NCI-H1694 (cell line): ENCODE data around the gene IL16.
"Not testable (repeated sequence)": the region's sequence is repeated elsewhere in the genome, so short reads cannot be mapped to it uniquely, and the experiment has no call there.

Experiments
- DNase-seq: peaks from one replicate; lab custom pipeline; 2025; lab: John Stamatoyannopoulos, UW

Gene IL16

GRCh38 chr15:81196576-81197254, at the start of gene IL16:
Gene IL16 (plus strand): TSS chr15:81196879. CDS start chr15:81225400, 28,521 bp downstream.
- DNase-seq, result no peak

- no peak for DNase-seq
These were observed 45.3 kb upstream of the IL16 start for GRCh38 chr15:81151389-81151788.

- DNase-seq, result no peak
These were observed 44.3 kb upstream of the IL16 start for GRCh38 chr15:81152339-81152738.

DNA sequence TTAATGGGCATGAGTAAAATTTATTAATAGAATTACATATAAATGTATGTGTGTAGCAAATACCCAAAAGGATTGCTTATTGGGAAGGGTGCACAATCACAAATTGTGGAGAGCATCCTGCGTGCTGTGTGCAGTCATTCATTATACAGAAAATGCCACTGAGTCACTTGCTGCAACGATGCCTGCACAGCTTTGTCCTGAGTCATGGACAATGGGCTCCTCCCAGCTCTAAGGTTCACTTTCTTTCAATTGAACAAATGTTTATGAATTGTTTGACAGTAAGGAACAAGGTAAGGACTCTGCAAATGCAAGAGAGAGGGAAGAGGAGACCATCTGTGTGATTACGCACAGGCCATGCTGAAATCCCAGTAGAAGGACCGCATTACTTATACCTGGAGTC, 43.9 kb upstream of the IL16 start:
- no peak for DNase-seq

GRCh38 chr15:81155375-81156218, 41.1 kb upstream of the IL16 start:
- peak; percentile 26 for DNase-seq

DNA sequence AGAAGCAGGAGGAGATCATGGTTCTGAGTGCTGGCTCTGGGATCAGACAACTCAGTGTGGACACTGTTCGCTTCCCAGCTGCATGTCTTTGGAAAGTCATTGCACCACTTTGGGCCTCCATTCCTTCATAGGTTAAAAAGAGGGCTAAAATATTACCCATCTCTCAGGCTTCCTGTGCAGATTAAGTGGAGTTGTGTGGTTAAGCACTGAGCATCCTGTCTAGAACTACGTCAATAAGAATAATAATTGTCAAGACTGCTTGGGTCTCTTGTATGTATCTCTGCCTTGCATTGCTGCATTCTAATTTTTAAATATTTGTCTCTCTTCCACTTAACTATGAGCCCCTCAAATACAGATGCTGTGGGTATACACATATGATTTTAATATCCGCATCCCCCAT, 40.4 kb upstream of the IL16 start:
- DNase-seq, result no peak

- DNase-seq, result no peak
These were observed 39.3 kb upstream of the IL16 start for GRCh38 chr15:81157195-81157938.

DNA sequence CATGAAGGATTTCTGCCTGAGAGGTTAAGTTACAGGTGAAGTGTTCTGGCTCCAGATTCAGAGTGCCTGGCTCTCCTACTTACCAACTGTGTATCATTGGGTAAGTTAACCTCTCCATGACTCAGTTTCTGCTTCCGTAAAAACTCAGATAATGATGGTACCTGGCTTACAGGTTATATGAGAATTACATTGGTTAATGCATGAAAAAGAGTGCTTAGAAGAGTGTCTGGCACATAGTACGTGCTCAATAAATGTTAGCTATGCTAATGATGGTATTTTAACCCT, 38.8 kb upstream of the IL16 start:
- DNase-seq, result no peak

DNA sequence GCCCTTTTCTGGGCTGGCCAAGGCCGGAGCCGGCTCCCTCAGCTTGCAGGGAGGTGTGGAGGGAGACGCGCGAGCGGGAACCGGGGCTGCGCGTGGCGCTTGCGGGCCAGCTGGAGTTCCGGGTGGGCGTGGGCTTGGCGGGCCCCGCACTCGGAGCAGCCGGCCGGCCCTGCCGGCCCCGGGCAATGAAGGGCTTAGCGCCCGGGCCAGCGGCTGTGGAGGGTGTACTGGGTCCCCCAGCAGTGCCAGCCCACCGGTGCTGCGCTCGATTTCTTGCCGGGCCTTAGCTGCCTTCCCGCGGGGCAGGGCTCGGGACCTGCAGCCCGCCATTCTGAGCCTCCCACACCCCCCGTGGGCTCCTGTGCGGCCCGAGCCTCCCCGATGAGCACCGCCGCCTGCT, 38.1 kb upstream of the IL16 start:
- DNase-seq, result not testable (repeated sequence)

GRCh38 chr15:81160312-81161159, 36.1 kb upstream of the IL16 start:
- peak; percentile 89 for DNase-seq

- no peak for DNase-seq
These were observed 35.5 kb upstream of the IL16 start for GRCh38 chr15:81161160-81161673.

- no peak for DNase-seq
These were observed 34.8 kb upstream of the IL16 start for GRCh38 chr15:81161851-81162250.

DNA sequence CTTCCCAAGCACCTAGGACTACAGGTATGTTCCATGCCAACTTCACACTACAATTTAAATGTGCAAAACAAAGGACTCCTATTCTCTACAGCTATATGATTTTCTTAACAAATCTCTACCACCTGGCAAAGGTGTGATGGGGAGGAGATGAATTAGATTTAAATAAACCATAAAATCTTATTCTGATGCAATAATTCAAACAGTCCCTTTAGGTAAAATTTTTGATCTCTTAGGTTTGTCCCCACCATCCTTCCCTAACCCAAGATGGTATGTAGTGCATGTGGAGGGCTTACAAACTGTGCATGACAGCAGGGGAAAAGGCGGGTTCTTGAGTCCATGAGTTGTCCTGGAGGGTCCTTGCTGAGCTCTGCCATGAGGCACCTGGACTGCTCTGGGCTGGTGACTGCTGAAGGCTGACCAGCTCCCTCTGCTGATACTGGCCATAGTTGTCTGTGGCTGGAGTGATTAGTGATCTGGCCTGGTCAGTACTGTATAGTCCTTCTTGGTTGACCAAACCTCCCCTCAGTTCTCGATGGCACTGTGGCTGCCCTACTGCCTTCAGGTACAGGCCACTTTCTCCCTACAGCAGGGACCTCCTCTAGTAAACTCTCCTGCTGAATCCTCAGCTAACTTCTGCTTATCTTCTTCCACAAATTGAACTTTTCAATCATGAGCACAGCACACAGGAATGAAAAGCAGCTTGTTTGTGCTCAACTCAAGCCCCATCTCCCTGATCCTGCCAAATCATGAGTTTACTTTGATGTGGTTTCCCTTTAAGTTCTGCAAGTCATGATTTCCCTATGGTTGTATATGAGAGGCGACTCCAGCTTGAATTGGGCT, 32.5 kb upstream of the IL16 start:
- no peak for DNase-seq

- no peak for DNase-seq
These were observed 31.1 kb upstream of the IL16 start for GRCh38 chr15:81165535-81165934.

- peak; percentile 25 for DNase-seq
These were observed 29.9 kb upstream of the IL16 start for GRCh38 chr15:81166636-81167305.

DNA sequence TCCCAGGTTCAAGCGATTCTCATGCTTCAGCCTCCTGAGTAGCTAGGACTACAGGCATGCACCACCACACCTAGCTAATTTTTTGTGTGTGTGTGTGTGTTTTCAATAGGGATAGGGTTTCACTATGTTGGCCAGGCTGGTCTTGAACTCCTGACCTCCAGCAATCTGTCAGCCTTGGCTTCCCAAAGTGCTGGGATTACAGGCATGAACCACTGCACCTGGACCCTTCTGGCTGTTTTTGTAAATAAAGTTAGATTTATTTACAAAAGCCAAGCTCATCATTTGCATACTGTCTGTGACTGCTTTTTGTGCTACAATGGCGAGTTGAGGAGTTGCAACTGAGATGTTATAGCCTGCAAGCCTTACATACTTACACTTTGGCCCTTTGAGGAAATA, 28.6 kb upstream of the IL16 start:
- DNase-seq, result no peak

DNA sequence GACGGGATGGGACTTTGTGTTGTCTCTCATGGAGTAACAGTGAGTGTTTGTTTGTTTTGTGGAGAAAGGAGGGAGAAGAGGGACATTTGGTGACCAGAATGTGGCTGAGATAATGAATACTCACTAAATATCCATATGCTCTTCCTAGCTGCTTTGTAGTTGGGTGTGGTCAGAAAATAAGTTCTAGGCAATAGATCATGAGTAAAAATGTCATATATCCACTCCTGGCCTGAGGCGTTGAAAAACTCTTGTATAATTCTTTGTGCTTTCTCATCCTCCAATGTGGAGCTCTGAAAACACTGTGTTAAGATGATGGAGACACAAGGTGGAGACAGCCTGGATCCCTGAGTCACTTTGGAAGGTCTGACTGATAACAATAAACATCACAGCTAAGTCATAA, 28.0 kb upstream of the IL16 start:
- no peak for DNase-seq

DNA sequence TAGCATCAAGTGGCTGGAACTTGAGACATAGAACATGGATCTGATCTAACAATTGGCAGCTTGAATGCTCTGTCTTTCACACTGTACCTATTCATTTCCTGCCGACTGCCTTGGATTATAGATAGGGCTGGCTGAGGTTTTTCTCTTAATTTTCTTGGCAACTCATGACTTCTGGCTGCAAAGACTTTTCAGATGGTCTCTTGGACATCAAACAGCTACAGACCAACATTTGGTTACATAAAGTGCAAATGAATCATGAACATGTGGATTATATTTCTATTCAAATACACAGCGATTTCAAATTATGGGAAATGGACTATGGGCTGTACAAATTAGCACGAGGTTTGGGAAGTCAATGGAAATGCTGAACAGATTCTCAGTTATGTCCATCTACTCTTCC, 26.2 kb upstream of the IL16 start:
- no peak for DNase-seq

- DNase-seq, result no peak
These were observed 25.4 kb upstream of the IL16 start for GRCh38 chr15:81171286-81171685.

DNA sequence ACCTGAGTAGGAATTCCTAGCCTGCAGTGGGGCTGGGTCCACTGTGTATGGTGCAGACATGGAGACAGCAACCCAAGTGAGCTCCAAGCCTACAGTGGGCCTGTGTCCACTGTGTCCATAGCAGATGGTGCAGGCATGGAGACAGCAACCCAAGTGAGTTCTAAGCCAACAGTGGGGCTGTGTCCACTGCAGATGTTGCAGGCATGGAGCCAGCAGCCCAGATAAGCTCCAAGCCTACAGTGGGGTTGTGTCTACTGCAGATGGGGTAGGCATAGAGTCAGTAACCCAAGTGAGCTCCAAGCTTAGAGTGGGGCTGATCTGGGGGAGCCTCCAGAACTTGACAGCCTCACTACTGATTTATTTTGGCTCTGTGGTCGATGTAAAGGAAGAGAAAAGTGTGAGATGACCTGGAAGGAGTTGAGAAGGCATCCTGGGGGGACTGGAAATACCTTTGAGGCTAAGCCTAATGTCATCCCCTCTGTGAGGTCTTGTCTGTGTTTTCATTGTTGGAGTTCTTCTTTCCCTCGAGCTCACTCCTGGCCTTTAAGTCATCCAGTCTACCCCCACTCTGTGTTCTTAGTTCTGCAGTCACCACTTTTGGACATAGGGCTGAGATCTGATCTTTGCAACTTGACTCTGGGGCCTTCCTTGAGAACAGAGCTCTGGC, 22.4 kb upstream of the IL16 start:
- no peak for DNase-seq
